Transverse colon (tissue), 4 donors: ENCODE measurements around the gene CDH12. TPM values are rescaled to one million over a fixed set of nuclear protein-coding genes. Genes with fewer than 3 reads are reported as not detected.

Experiments used
- DNase-seq: peaks from one replicate; pipeline ENCODE4 v3.0.0-alpha.2; 2019
- H3K27ac ChIP-seq, 4 donors: fragments of 200-600 bp; sonication (generic); 2 replicates each; pipeline ENCODE4 v1.5.1; 2016 to 2018; ENCODE audit warnings: inconsistent platforms in 4 of 4
- H3K27me3 ChIP-seq: fragments of 200-600 bp; sonication (generic); 2 replicates; pipeline ENCODE4 v1.5.1; 2017; ENCODE audit warnings: inconsistent platforms
- H3K36me3 ChIP-seq, 4 donors: fragments of 200-600 bp; sonication (generic); 2 replicates each; pipeline ENCODE4 v1.5.1; 2017 to 2019; ENCODE audit warnings: inconsistent platforms in 4 of 4
- H3K4me1 ChIP-seq, 4 donors: fragments of 200-600 bp; sonication (generic); 2 replicates each; pipeline ENCODE4 v1.5.1; 2017 to 2020; ENCODE audit warnings: inconsistent platforms in 4 of 4
- H3K4me3 ChIP-seq, 4 donors: fragments of 200-600 bp; sonication (generic); 1 replicate in 1 of 4; 2 replicates in 3 of 4; pipeline versions ENCODE4 v1.5.1 to v1.6.1; 2017 to 2019; ENCODE audit warnings: inconsistent platforms in 4 of 4
- H3K9me3 ChIP-seq, 2 donors: fragments of 200-600 bp; sonication (generic); 2 replicates each; pipeline ENCODE4 v1.5.1; 2017 to 2019; ENCODE audit warnings: inconsistent platforms in 2 of 2
- CTCF ChIP-seq, 5 experiments: fragments of 200-600 bp in 3 of 5; fragments of 450-650 bp in 2 of 5; sonication (generic) in 3 of 5; IDR thresholded peaks; 1 replicate in 2 of 5; 2 replicates in 3 of 5; pipeline ENCODE4 v1.5.1; 2016 to 2017; ENCODE audit warnings: antibody characterized with exemption in 5 of 5, inconsistent platforms in 3 of 5, mild to moderate bottlenecking in 2 of 5, moderate library complexity in 1 of 5
- EP300 ChIP-seq: sonication (generic); formaldehyde crosslinking; IDR thresholded peaks from one replicate; pipeline ENCODE4 v1.6.1; 2017; ENCODE audit warnings: antibody characterized with exemption, low read depth
- POLR2A ChIP-seq: fragments of 450-650 bp; IDR thresholded peaks from one replicate; pipeline ENCODE4 v1.6.1; 2016; ENCODE audit warnings: antibody characterized with exemption, mild to moderate bottlenecking, moderate library complexity
- POLR2AphosphoS5 ChIP-seq, 3 donors: sonication (generic); formaldehyde crosslinking; IDR thresholded peaks; one replicate each; pipeline ENCODE4 v1.6.1; 2016; ENCODE audit warnings: antibody characterized with exemption in 3 of 3
- WGBS, 2 donors: methylation state at CpG; one replicate each; pipeline ENCODE4 v1.1.5; 2018; ENCODE audit warnings: low coverage in 1 of 2; 5-methylcytosine and 5-hydroxymethylcytosine counted together
- in situ Hi-C, 4 donors: fragments of 200-750 bp; cut with MboI; loops; one replicate each; pipeline versions ENCODE4 v1.15.0 to v1.15.1; 2017; ENCODE audit warnings: low sequenced_read_pairs in 3 of 4, low pct_ligation_motif_present in 1 of 4, low pct_unique_long_range_greater_than_20kb in 1 of 4
- intact Hi-C: fragments of 100-400 bp; cut with DNase I; formaldehyde crosslinking; loops from one replicate; pipeline ENCODE4 v1.15.1; 2023; ENCODE audit warnings: low total_unique reads
- total RNA-seq, 4 donors: library from RNA; depleted of rRNA; stranded (reverse); fragments of >200 nt; gene quantifications; one replicate each; pipeline ENCODE4 v1.1.0, GENCODE V29; 2016

The CDH12 gene
- total RNA-seq, 4 donors from 2014 or later: 0.14 TPM; not detected in 3

- Histone ChIP-seq H3K4me1 (no peaks in the 10 kb centered on the region), H3K4me3 (no peak overlapping the region), H3K36me3 (no peaks in the 10 kb centered on the region), H3K9me3 (no peaks in the 10 kb centered on the region), H3K27ac (no peak overlapping the region), H3K27me3 (no peaks in the 10 kb centered on the region)
- intact Hi-C loops: no loop called here
- TF ChIP-seq POLR2AphosphoS5 (IDR thresholded peaks at IDR 0.05) (no peak), EP300 (no peak), POLR2A (no peak), CTCF (IDR thresholded peaks at IDR 0.05) (no peak)
- in situ Hi-C loops: no loop called here
- DNase-seq: no peak
Measured at GRCh38 chr5:22651355-22651754, 201.8 kb downstream of the CDH12 start.

GRCh38 chr5:22650511-22650910, 202.6 kb downstream of the CDH12 start:
- no peak for TF ChIP-seq EP300
- no peak for TF ChIP-seq POLR2A
- no peak for TF ChIP-seq CTCF (IDR thresholded peaks at IDR 0.05)
- TF ChIP-seq POLR2AphosphoS5 (IDR thresholded peaks at IDR 0.05): no peak
- Histone ChIP-seq H3K4me1 (no peaks in the 10 kb centered on the region), H3K36me3 (no peaks in the 10 kb centered on the region), H3K27ac (no peak overlapping the region), H3K27me3 (no peaks in the 10 kb centered on the region), H3K4me3 (no peak overlapping the region), H3K9me3 (no peaks in the 10 kb centered on the region)
- no peak for DNase-seq
- WGBS, 2 donors: 36 to 47% methylated on average over 2 of the region's 2 CpGs
- intact Hi-C loops: no loop called here
- in situ Hi-C loops: no loop called here

GRCh38 chr5:22649074-22649473, 204.1 kb downstream of the CDH12 start:
- 27 to 57% methylated on average over 1 of the region's 1 CpG for WGBS, 2 donors
- TF ChIP-seq EP300: no peak
- no peaks in the 10 kb centered on the region for H3K4me1 ChIP-seq
- no peak for DNase-seq
- no peaks in the 10 kb centered on the region for H3K27me3 ChIP-seq
- intact Hi-C loops: no loop called here
- no peak overlapping the region for H3K4me3 ChIP-seq
- no peak overlapping the region for H3K27ac ChIP-seq
- in situ Hi-C loops: no loop called here
- H3K9me3 ChIP-seq: no peaks in the 10 kb centered on the region
- H3K36me3 ChIP-seq: no peaks in the 10 kb centered on the region

GRCh38 chr5:22644859-22645258, 208.3 kb downstream of the CDH12 start:
- no peak for DNase-seq
- H3K9me3 ChIP-seq: no peaks in the 10 kb centered on the region
- H3K36me3 ChIP-seq: no peaks in the 10 kb centered on the region
- in situ Hi-C loops (no loop called here), intact Hi-C loops (no loop called here)
- H3K27ac ChIP-seq: no peak overlapping the region
- no peaks in the 10 kb centered on the region for H3K4me1 ChIP-seq
- no peak overlapping the region for H3K4me3 ChIP-seq
- WGBS, 2 donors: 30 to 45% methylated on average over 1 of the region's 1 CpG
- TF ChIP-seq POLR2A (no peak), CTCF (IDR thresholded peaks at IDR 0.05) (no peak), EP300 (no peak), POLR2AphosphoS5 (IDR thresholded peaks at IDR 0.05) (no peak)
- H3K27me3 ChIP-seq: no peaks in the 10 kb centered on the region

GRCh38 chr5:22643356-22643755, 209.8 kb downstream of the CDH12 start:
- H3K27me3 ChIP-seq: no peaks in the 10 kb centered on the region
- in situ Hi-C loops: no loop called here
- H3K4me1 ChIP-seq: no peaks in the 10 kb centered on the region
- intact Hi-C loops: no loop called here
- no peak for TF ChIP-seq EP300
- TF ChIP-seq CTCF (IDR thresholded peaks at IDR 0.05): no peak
- no peak for TF ChIP-seq POLR2A
- TF ChIP-seq POLR2AphosphoS5 (IDR thresholded peaks at IDR 0.05): no peak
- WGBS, 2 donors: 65 to 75% methylated on average over 2 of the region's 2 CpGs
- H3K27ac ChIP-seq: no peak overlapping the region
- no peak overlapping the region for H3K4me3 ChIP-seq
- DNase-seq: no peak
- no peaks in the 10 kb centered on the region for H3K9me3 ChIP-seq
- no peaks in the 10 kb centered on the region for H3K36me3 ChIP-seq
